HG03108 (cell line): Measurements from ENCODE around the gene FOXD4.
"Not testable (repeated sequence)": the region's sequence is repeated elsewhere in the genome, so short reads cannot be mapped to it uniquely, and the experiment has no call there.

ENCODE experiments used
- ATAC-seq: cut with Tn5 transposase; IDR thresholded peaks from one replicate; pipeline ENCODE4 v1.9.1; 2021; ENCODE audit warnings: moderate library complexity; ENCODE audit not compliant: unreplicated experiment

The FOXD4 gene

GRCh38 chr9:117995-118467, at the start of gene FOXD4:
FOXD4 (minus strand) TSS chr9:118417; CDS start chr9:118119, 298 bp downstream.
- ATAC-seq = not testable (repeated sequence)

- not testable (repeated sequence) for ATAC-seq
Observed at GRCh38 chr9:159871-160270, 41.7 kb upstream of the FOXD4 start.

GRCh38 chr9:151173-151572, 33.0 kb upstream of the FOXD4 start:
- ATAC-seq = not testable (repeated sequence)

GRCh38 chr9:139880-140279, 21.7 kb upstream of the FOXD4 start:
- not testable (repeated sequence) for ATAC-seq

- not testable (repeated sequence) for ATAC-seq
Observed at GRCh38 chr9:117144-117994, 848 bp downstream of the FOXD4 start.

- not testable (repeated sequence) for ATAC-seq
Observed at GRCh38 chr9:116239-117077, 1.8 kb downstream of the FOXD4 start.

- not testable (repeated sequence) for ATAC-seq
Observed at GRCh38 chr9:115118-115451, 3.1 kb downstream of the FOXD4 start.

GRCh38 chr9:114267-115117, 3.7 kb downstream of the FOXD4 start:
- ATAC-seq = not testable (repeated sequence)

GRCh38 chr9:113468-114266, 4.5 kb downstream of the FOXD4 start:
- not testable (repeated sequence) for ATAC-seq

- not testable (repeated sequence) for ATAC-seq
Observed at GRCh38 chr9:112589-113467, 5.4 kb downstream of the FOXD4 start.

GRCh38 chr9:110672-111071, 7.5 kb downstream of the FOXD4 start:
- not testable (repeated sequence) for ATAC-seq

- not testable (repeated sequence) for ATAC-seq
Observed at GRCh38 chr9:109540-109939, 8.7 kb downstream of the FOXD4 start.

- ATAC-seq = not testable (repeated sequence)
Observed at GRCh38 chr9:108742-109495, 9.3 kb downstream of the FOXD4 start.

- not testable (repeated sequence) for ATAC-seq
Observed at GRCh38 chr9:105991-106390, 12.2 kb downstream of the FOXD4 start.

GRCh38 chr9:100430-100829, 17.8 kb downstream of the FOXD4 start:
- not testable (repeated sequence) for ATAC-seq

- not testable (repeated sequence) for ATAC-seq
Observed at GRCh38 chr9:99867-100266, 18.4 kb downstream of the FOXD4 start.

GRCh38 chr9:98775-99174, 19.4 kb downstream of the FOXD4 start:
- not testable (repeated sequence) for ATAC-seq

- ATAC-seq = not testable (repeated sequence)
Observed at GRCh38 chr9:94992-95391, 23.2 kb downstream of the FOXD4 start.
